NAMALWA (cell line): ENCODE results near the gene FGF6.
"Not testable (repeated sequence)": the region's sequence is repeated elsewhere in the genome, so short reads cannot be mapped to it uniquely, and the experiment has no call there.

Experiments
- DNase-seq: peaks from one replicate; pipeline ENCODE4 v3.0.0-alpha.2; 2015; ENCODE audit warnings: low spot score

FGF6 gene, protein sequence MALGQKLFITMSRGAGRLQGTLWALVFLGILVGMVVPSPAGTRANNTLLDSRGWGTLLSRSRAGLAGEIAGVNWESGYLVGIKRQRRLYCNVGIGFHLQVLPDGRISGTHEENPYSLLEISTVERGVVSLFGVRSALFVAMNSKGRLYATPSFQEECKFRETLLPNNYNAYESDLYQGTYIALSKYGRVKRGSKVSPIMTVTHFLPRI

DNA sequence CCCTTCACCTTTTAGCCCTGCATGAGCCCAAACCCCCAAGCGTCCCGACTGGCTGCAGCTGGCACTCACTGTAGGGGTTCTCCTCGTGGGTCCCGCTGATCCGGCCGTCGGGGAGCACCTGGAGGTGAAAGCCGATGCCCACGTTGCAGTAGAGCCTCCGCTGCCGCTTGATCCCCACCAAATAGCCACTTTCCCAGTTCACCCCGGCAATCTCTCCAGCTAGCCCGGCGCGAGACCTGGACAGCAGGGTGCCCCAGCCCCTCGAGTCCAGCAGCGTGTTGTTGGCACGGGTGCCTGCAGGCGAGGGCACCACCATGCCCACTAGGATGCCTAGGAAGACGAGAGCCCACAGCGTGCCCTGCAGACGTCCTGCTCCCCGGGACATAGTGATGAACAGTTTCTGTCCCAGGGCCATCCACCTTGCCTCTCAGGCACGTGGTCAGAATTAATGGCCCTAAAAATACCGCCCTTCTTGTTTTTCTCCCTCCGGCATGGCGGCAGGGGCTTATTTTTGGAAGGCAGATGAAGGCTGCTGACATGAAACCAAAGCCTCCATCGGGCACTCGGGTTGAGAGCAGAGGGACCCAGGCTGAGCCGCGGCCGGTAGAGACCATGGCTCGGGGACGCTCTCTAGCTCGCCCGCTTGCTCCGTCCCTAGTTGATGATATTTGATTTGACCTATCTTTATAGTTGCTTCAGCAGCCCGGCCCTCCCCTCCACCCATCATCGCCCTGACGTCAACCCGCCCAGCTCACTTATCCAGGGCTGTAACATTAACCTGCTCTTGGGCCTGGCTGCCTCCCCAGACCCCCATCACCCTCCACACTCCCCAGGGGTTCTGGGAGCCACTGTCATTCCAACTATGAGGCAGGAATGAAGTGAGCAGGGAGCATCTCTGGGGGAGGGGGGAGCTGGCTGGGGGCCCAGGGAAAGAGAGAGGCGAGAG, at the start of gene FGF6:
TSS of gene FGF6 (minus strand) at position 660 of the 946 bp plus-strand sequence. CDS start at position 415, 245 bp downstream.
- DNase-seq: no peak

GRCh38 chr12:4490973-4491372, 45.4 kb upstream of the FGF6 start:
- DNase-seq: no peak

DNA sequence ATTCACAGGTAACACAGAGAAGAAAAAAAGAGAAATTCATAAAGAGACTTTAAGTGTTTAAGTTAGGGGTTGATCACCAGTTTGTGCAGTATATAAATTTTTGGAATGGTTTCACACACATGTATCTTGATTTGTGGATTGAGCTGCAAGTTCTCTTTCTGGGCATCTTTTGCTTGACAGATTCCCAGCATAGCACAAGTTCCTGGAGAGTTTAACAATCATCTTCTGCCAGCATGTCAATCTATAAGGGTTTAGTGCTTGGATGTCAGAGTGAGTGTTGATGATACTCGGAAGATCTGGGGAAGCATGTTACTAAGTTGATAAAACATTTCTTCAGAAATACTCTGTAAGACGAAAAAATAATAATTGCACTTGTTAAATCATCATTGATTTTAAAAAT, 43.9 kb upstream of the FGF6 start:
- DNase-seq: no peak

DNA sequence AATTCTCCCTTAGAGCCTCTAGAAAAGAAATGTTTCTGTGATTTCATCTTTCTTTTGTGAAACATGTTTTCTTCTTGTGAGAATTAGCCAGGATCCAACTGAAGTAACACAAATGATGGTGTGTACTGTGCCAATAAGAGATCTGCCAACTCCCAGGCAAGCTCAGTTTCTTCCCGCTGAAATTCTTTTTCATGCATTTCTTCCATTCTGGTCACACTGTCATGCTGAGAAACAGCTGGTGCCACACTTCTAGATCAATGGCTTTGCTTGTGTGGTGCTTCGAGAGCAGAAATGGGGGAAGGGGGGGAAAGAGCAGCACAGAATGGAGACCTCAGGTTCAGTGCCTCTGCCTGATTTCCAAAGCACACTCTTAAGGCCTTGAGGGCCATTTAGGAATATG, 41.4 kb upstream of the FGF6 start:
- DNase-seq: no peak

GRCh38 chr12:4486049-4486699, 40.6 kb upstream of the FGF6 start:
- DNase-seq: no peak

DNA sequence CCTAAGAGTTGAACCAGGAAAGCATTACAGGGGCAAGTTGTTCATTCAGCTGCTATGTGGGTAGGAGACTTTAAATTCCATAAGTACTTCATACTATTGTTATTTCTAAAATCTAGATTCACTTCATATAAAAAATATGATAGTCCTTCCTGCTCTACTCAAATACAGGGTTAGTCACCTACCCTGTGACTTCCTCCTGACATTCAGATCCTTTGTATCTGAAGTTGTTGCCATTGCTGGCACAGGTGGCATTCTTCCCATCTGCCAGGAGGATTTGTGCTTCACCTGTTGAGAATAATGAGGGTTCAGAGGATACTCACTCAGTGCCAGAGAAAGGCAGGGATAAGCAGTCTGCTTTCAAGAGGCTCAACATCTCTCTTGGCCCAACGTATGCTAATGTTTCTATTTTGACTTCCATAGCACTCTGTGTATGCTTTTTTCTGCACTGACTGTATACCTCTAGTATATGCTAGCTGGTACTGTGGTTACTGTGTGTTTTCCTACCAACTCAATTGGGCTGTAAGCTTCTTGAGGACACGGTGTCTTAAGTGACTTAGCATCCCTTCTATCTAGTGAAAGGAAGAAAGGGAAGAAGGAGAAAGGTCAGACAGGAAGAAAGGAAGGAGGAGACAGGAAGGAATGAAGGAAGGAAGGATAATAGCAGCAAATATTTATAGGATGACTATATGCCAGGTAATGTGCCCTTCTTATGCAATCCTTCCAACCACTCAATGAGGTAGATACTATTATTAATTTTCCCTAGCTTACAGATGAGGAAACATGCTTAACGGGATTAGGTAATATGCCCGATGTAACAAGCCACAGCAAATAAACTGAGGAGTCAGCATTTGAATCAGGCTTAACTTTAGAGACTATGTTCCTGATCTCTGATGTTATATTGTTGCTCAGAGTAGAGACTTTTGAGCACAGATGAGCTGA, 38.5 kb upstream of the FGF6 start:
- no peak for DNase-seq

DNA sequence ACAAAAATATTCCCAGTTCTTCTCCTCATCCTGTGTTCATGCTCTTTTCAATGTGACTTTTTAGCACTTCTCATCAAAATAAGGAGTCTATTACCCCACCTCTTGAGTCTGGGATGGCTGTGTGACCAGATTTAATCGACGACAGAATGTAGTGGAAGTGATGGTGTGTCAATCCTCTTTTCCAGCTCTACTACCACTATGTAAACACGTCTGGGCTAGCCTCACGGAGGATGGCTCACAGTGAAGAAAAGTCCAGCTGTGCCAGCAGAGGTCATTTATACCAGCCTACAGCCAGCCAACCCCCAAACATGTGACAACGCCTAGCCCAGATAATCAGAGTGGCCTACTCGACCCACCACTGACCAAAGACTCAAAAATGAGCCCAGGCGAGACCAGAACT, 37.3 kb upstream of the FGF6 start:
- DNase-seq: no peak

DNA sequence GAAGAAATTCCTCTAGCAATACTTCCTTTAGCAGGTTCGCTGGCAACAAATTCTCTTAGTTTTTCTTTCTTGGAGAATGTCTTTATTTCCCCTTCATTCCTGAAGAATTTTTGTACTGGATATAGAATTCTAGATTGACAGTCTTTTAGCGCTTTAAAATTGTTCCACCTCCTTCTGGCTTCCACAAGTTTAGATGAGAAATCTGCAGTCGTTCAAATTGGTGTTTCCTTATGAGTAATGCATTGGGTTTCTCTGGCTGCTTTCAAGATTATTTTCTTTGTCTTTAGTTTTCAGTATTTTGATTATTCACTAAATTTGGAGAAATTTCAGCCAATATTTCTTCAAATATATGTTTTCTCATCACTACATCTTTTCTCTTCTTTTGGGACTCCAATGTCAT, 33.3 kb upstream of the FGF6 start:
- DNase-seq: no peak

- no peak for DNase-seq
These were observed 31.5 kb upstream of the FGF6 start for GRCh38 chr12:4477129-4477528.

- no peak for DNase-seq
These were observed 26.4 kb upstream of the FGF6 start for GRCh38 chr12:4472046-4472445.

GRCh38 chr12:4471256-4471655, 25.6 kb upstream of the FGF6 start:
- DNase-seq: no peak

DNA sequence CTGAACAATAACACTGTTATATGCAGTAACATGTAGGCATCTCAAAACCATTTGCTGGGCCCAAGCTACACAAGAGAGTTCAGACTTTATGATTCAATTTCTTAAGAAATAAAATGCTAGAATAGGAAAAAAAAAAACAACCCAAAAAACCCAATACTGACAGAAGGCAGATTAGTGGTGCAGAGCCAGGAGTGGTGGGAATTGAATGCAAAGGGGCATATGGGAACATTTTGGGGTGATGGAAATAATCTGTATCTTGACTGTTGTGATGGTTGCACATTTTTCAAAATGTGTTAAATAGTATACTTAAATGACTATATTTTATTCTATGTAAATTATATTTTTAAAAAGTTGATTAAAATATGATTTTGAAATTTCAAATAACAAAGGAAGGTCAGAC, 23.4 kb upstream of the FGF6 start:
- DNase-seq: no peak

DNA sequence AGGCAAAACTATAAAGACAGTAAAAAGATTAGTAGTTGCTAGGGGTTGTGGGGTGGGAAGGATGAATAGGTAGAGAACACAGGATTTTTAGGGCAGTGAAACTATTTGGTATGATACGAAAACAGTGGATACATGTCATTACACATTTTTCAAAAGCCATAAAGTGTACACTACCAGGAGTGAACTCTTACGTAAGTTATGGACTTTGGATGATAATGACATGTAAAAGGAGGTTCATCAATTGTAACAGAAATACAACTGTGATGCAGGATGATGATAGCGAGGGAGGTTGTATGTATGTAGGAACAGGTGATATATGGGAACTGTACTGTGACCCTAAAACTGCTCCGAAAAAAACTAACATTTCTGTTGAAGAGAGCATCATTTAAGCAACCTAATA, 15.1 kb upstream of the FGF6 start:
- DNase-seq: no peak

- not testable (repeated sequence) for DNase-seq
These were observed 10.2 kb upstream of the FGF6 start for GRCh38 chr12:4455849-4456248.

DNA sequence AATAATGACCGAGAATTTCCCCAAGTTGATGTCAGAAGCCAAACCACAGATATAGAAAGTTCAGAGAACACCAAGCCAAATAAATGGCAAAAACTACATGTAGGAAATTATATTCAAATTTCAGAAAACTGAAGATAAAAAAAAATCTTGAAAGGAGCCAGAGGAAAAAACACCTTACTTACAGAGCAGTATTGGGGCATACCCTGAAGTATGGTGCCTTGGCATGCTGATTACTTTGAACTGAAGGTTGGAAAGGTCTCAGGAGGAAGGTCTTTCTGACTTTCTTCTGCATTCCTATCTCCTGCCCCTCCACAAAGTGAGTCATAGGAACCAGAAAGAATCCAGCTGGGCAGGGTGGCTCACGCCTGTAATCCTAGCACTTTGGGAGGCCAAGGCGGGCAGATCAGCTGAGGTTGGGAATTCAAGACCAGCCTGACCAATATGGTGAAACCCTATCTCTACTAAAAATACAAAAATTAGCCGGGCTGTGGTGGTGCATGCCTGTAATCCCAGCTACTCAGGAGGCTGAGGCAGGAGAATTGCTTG, 8.8 kb upstream of the FGF6 start:
- no peak for DNase-seq

- no peak for DNase-seq
These were observed 6.1 kb upstream of the FGF6 start for GRCh38 chr12:4451694-4452093.

- no peak for DNase-seq
These were observed 5.0 kb upstream of the FGF6 start for GRCh38 chr12:4450551-4451112.

- DNase-seq: no peak
These were observed 4.2 kb upstream of the FGF6 start for GRCh38 chr12:4449851-4450221.

- DNase-seq: no peak
These were observed 3.6 kb upstream of the FGF6 start for GRCh38 chr12:4448943-4449850.

DNA sequence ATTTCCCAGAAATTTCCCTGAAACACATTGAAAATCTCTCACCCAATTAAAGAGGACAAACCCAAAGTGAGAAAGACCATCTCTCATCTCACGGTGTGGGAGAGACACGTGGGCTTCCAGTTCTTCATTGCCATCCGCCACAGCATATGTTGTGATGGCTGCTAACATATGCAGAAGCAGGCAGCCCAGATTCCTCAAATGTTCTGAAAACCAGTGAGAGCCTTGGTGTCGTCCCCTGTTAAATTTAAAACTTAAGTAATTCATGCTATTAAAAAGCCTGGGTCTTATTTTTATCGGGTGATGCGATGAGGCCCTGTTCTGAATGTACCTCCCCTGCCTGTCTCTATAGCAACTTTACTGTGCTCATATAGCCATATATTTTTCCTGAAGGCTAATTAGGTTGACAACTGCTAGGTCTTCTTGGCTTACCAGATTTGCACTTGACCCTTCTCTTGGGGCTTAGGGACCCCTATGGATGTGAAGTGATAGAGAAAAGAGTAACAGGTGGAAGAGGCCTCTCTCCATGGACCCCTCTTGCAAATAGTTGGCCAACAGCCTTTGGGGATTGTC, 2.8 kb upstream of the FGF6 start:
- DNase-seq: no peak
